ENCODE measurements around the gene SUN5.
"Not testable (repeated sequence)": the region's sequence is repeated elsewhere in the genome, so short reads cannot be mapped to it uniquely, and the experiment has no call there.

DNA sequence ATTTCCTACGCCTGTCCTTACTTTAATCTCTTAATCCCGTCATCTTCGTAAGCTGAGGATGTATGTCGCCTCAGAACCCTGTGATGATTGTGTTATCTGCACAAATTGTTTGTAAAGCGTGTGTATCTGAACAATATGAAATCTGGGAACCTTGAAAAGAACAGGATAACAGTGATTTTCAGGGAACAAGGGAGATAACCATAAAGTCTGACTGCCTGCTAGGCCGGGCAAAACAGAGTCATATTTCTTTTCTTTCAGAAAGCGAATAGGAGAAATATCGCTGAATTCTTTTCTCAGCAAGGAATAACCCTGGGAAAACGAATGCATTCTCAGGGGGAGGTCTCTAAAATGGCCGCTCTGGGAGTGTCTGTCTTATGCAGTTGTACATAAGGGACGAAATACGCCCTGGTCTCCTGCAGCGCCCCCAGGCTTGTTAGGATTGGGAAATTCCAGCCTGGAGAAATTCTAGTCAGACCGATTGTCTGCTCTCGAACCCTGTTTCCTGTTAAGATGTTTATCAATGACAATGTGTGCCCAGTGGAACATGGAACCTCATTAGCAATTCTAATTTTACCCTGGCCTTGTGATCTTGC is 41.0 kb upstream of the SUN5 start:
- TF ChIP-seq CTCF (IDR thresholded peaks at IDR 0.05; ENCODE audit: extremely low read depth in 1 of 2, insufficient read depth in 1 of 2, low read depth in 1 of 2, low read length in 2 of 2); EZH2 (IDR thresholded peaks at IDR 0.05; ENCODE audit: borderline replicate concordance, low read depth, low read length, severe bottlenecking); GATA2 (IDR thresholded peaks at IDR 0.05; ENCODE audit: insufficient read depth, insufficient read length, low read depth, low read length); POLR2A (IDR thresholded peaks at IDR 0.05; ENCODE audit: low read depth, low read length); MAX (IDR thresholded peaks at IDR 0.05; ENCODE audit: insufficient read depth, insufficient read length); MYC (IDR thresholded peaks at IDR 0.05; ENCODE audit: low read depth, low read length); POLR2AphosphoS5 (IDR thresholded peaks at IDR 0.05; ENCODE audit: insufficient read depth, low read depth, low read length); JUN (IDR thresholded peaks at IDR 0.05; ENCODE audit: borderline replicate concordance, insufficient read depth, insufficient read length, low read depth): not testable (repeated sequence)
